CD8-positive, alpha-beta memory T cell (primary cell): Measurements from ENCODE around the gene CLOCK. TPM values are rescaled to one million over a fixed set of nuclear protein-coding genes. Genes with fewer than 3 reads are reported as not detected.

Experiments
- CTCF ChIA-PET: fragments of 350-600 bp; sonication (Branson Sonifier 250); formaldehyde crosslinking; loops from one replicate; lab custom pipeline; 2021; ENCODE audit warnings: antibody characterized with exemption; lab: Charles Lee
- POLR2A ChIA-PET: fragments of 350-600 bp; sonication (Branson Sonifier 250); formaldehyde crosslinking; loops from one replicate; lab custom pipeline; 2021; ENCODE audit warnings: antibody characterized with exemption; lab: Charles Lee
- DNase-seq, 5 donors: peaks; one replicate each; pipeline versions ENCODE4 v3.0.0 to v3.0.0-alpha.2; 2020 to 2022; ENCODE audit warnings: mixed read lengths in 1 of 5
- H3K27ac ChIP-seq: one replicate; pipeline ENCODE4 v1.7.0; 2013; ENCODE audit warnings: low read depth, mild to moderate bottlenecking, low read length, moderate library complexity
- H3K27me3 ChIP-seq: 2 replicates; pipeline ENCODE4 v1.7.0; 2013; ENCODE audit warnings: low read length, mild to moderate bottlenecking; ENCODE audit not compliant: insufficient read depth, poor library complexity, severe bottlenecking
- H3K36me3 ChIP-seq: 2 replicates; pipeline ENCODE4 v1.7.0; 2013; ENCODE audit warnings: mild to moderate bottlenecking, low read length, moderate library complexity; ENCODE audit not compliant: insufficient read depth
- H3K4me1 ChIP-seq: 2 replicates; pipeline ENCODE4 v1.7.0; 2013; ENCODE audit warnings: mild to moderate bottlenecking, low read length, moderate library complexity; ENCODE audit not compliant: insufficient read depth
- H3K4me3 ChIP-seq: 2 replicates; pipeline ENCODE4 v1.7.0; 2013; ENCODE audit warnings: mild to moderate bottlenecking, low read length
- H3K9me3 ChIP-seq: 2 replicates; pipeline ENCODE4 v1.7.0; 2013; ENCODE audit warnings: mild to moderate bottlenecking, low read length
- H3K27ac Mint-ChIP-seq, 8 donors: one replicate each; pipeline ENCODE4 v1.8.0; 2020 to 2021; ENCODE audit warnings: mixed read lengths in 8 of 8, mild to moderate bottlenecking in 6 of 8, inconsistent platforms in 3 of 8, moderate library complexity in 3 of 8
- H3K27me3 Mint-ChIP-seq, 2 donors: one replicate each; pipeline ENCODE4 v1.8.0; 2020 to 2021; ENCODE audit warnings: mixed read lengths in 2 of 2, mild to moderate bottlenecking in 1 of 2, moderate library complexity in 1 of 2
- H3K36me3 Mint-ChIP-seq, 3 donors: one replicate each; pipeline ENCODE4 v1.8.0; 2020 to 2021; ENCODE audit warnings: mixed read lengths in 3 of 3, inconsistent platforms in 1 of 3, mild to moderate bottlenecking in 1 of 3
- H3K4me1 Mint-ChIP-seq, 3 donors: one replicate each; pipeline ENCODE4 v1.8.0; 2020 to 2021; ENCODE audit warnings: mixed read lengths in 3 of 3, inconsistent platforms in 1 of 3, mild to moderate bottlenecking in 1 of 3
- H3K4me3 Mint-ChIP-seq, 7 donors: one replicate each; pipeline ENCODE4 v1.8.0; 2020 to 2021; ENCODE audit warnings: mixed read lengths in 7 of 7, mild to moderate bottlenecking in 6 of 7, moderate library complexity in 4 of 7, inconsistent platforms in 2 of 7
- H3K9me3 Mint-ChIP-seq, 5 donors: one replicate each; pipeline ENCODE4 v1.8.0; 2020 to 2022; ENCODE audit warnings: mixed read lengths in 5 of 5, mild to moderate bottlenecking in 3 of 5, moderate library complexity in 2 of 5, inconsistent platforms in 1 of 5
- polyA plus RNA-seq: library from polyadenylated mRNA; unstranded; fragments of 300-500 nt; fragmentation: Illumina TruSeq; gene quantifications from one replicate; pipeline ENCODE4 v1.2.3, GENCODE V29; 2021
- total RNA-seq, 2 experiments: library from RNA; stranded (reverse); gene quantifications; one replicate each; pipeline ENCODE4 v1.2.3, GENCODE V29; 2021

The CLOCK gene
- total and polyA plus RNA-seq, 3 experiments from 2014 or later = 4.5 to 16.4 (median 13.3) TPM

DNA sequence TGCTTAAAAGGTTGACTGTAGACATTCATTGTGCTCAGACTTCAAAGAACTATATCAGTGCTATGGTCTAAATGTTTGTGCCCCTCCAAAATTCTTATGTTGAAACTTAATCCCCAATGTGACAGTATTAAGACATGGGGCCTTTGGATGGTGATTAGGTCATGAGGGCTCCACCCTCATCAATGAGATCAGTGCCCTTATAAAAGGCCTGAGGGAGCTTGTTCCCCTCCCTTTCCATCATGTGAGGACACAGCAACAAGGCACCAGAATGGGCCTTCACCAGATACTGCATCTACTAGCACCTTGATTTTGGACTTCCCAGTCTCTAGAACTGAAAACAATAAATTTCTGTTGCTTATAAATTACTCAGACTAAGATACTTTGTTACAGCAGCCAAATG, 28.3 kb downstream of the CLOCK start:
- H3K9me3 Mint-ChIP-seq = no peaks in the 10 kb centered on the region
- Histone ChIP-seq H3K27me3 (no peaks in the 10 kb centered on the region), H3K36me3 (no peaks in the 10 kb centered on the region), H3K9me3 (no peaks in the 10 kb centered on the region), H3K4me1 (no peaks in the 10 kb centered on the region), H3K4me3 (no peak overlapping the region), H3K27ac (no peak overlapping the region)
- no peak overlapping the region for H3K4me3 Mint-ChIP-seq
- no peak overlapping the region for H3K27ac Mint-ChIP-seq
- no peak for DNase-seq
- H3K36me3 Mint-ChIP-seq = peaks cover 3 to 11% (median 4%) of the 10 kb centered on the region in 3 donors
- ChIA-PET CTCF (no interaction called here), POLR2A (no interaction called here)
- peaks cover 11 to 22% (median 20%) of the 10 kb centered on the region in 3 donors for H3K4me1 Mint-ChIP-seq
- H3K27me3 Mint-ChIP-seq = peaks cover 0 to 1% of the 10 kb centered on the region in 2 donors

DNA sequence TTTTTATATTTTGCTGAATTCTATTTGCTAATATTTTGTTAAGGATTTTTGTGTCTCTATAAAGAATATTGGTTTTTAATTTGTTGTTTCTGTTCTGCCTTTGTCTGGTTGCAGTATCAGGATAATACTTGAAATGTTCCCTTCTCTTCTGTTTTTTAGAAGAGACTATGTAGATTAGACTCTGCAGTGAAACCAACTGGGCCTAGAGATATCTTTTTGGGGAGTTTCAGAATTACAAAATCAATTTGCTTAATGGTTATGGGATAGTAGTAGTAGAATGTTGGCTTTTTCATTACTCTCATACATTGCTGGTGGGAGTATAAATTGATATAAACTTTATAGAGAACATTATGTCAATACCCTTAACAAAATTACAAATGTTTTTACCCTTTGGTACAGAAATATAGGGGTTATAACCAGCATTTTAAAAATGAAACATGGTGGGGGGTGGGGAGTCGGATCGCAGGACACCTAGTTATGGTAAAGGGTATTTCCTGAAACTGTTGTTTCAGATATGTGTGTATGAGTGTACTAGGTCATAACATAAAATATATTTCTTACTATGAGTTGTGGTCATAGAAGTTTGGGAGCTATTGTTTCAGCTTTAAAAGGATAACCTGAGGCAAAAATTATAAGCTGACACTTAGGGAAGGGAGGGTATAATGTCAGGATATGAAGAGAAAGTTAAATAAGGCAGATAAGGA, 29.0 kb downstream of the CLOCK start:
- Mint-ChIP-seq H3K4me1 (peaks cover 10 to 20% (median 19%) of the 10 kb centered on the region in 3 donors), H3K27ac (no peak overlapping the region), H3K9me3 (no peaks in the 10 kb centered on the region), H3K4me3 (no peak overlapping the region), H3K36me3 (peaks cover 3 to 10% (median 5%) of the 10 kb centered on the region in 3 donors), H3K27me3 (peaks cover 0 to 1% of the 10 kb centered on the region in 2 donors)
- Histone ChIP-seq H3K4me3 (no peak overlapping the region), H3K36me3 (no peaks in the 10 kb centered on the region), H3K4me1 (no peaks in the 10 kb centered on the region), H3K9me3 (no peaks in the 10 kb centered on the region), H3K27ac (no peak overlapping the region), H3K27me3 (no peaks in the 10 kb centered on the region)
- ChIA-PET POLR2A (no interaction called here), CTCF (no interaction called here)
- DNase-seq = no peak

DNA sequence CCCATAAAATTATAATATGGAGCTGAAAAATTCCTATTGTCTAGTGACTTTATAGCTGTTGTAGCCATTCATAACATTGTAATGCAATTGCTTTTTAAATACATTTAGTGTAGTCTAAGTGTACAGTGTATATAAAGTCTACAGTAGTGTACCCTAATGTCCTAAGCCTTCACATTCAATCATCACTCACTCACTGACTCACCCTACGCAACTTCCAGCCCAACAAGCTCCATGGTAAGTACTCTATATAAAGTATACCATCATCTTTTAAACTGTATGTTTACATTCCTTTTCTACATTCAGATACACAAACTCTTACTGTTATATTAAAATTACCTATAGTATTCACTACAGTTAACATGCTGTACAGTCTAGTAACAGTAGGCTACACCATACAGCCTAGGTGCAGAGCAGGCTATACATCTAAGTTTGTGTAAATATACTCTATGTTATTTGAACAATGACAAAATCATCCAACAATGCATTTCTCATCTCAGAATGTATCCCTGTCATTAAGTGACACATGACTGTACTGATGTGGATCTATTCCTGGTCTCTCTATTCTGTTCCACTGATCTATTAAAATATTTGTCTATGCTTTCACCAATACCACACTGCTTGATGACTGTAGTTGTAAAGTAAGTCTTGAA, 33.7 kb downstream of the CLOCK start:
- Histone ChIP-seq H3K4me1 (no peaks in the 10 kb centered on the region), H3K27ac (no peak overlapping the region), H3K4me3 (no peak overlapping the region), H3K36me3 (no peaks in the 10 kb centered on the region), H3K27me3 (no peaks in the 10 kb centered on the region), H3K9me3 (no peaks in the 10 kb centered on the region)
- ChIA-PET POLR2A (no interaction called here), CTCF (no interaction called here)
- H3K9me3 Mint-ChIP-seq = peaks cover 0 to 2% (median 0%) of the 10 kb centered on the region in 5 donors
- peaks cover 0 to 1% of the 10 kb centered on the region in 2 donors for H3K27me3 Mint-ChIP-seq
- H3K36me3 Mint-ChIP-seq = peaks cover 3 to 12% (median 6%) of the 10 kb centered on the region in 3 donors
- no peak for DNase-seq
- H3K4me3 Mint-ChIP-seq = no peak overlapping the region
- H3K4me1 Mint-ChIP-seq = peaks cover 20 to 40% (median 31%) of the 10 kb centered on the region in 3 donors
- H3K27ac Mint-ChIP-seq = no peak overlapping the region

DNA sequence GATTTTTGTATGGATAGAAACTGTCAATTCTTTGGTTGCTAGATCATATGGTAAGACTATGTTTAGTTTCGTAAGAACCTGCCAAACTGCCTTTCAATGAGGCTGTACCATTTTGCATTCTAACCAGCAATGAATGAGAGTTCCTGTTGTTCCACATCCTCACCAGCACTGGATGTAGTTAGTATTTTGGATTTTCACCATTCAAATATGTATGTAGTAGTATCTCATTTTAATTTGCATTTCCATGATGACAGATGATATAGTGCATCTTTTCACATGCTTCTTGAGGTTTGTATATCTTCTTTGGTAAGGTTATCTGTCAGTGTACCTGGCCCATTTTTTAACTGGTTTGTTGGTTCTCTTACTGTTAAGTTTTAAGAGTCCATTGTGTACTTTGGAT, 34.6 kb downstream of the CLOCK start:
- H3K9me3 Mint-ChIP-seq = peaks cover 0 to 2% (median 0%) of the 10 kb centered on the region in 5 donors

DNA sequence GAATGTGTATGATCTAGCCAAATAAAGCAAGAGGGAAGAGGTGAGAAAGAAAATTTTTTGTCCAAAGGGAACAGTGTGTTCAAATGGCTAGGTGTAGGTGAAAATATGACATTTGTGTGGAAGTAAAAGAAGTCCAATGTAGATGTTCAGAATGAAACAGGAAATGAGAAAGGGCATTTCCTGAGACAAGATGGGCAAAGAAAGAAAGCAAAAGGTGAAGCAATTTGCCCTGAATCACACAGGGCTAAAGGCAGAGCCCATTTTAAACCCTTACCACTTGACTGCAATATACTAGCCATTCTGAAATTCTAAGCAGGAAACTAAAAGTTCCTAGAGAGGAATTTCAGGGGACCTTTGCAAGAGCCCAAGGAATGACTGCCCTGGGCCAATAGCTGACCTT, 36.0 kb downstream of the CLOCK start:
- peaks cover 0 to 25% (median 9%) of the 10 kb centered on the region in 3 donors for H3K36me3 Mint-ChIP-seq
- Histone ChIP-seq H3K4me3 (no peak overlapping the region), H3K27me3 (no peaks in the 10 kb centered on the region), H3K9me3 (no peaks in the 10 kb centered on the region), H3K36me3 (no peaks in the 10 kb centered on the region), H3K27ac (no peak overlapping the region), H3K4me1 (no peaks in the 10 kb centered on the region)
- no peak overlapping the region for H3K4me3 Mint-ChIP-seq
- peaks cover 0 to 2% (median 0%) of the 10 kb centered on the region in 5 donors for H3K9me3 Mint-ChIP-seq
- ChIA-PET POLR2A (no interaction called here), CTCF (no interaction called here)
- peaks cover 15 to 33% (median 30%) of the 10 kb centered on the region in 3 donors for H3K4me1 Mint-ChIP-seq
- H3K27me3 Mint-ChIP-seq = no peaks in the 10 kb centered on the region
- DNase-seq = no peak
- peak overlapping the region in 2 of 8 donors; percentile 33 to 66 for H3K27ac Mint-ChIP-seq

More for the DNA sequence above, 34.6 kb downstream of the CLOCK start:
- H3K4me3 ChIP-seq = no peak overlapping the region
- H3K36me3 Mint-ChIP-seq = peaks cover 3 to 18% (median 7%) of the 10 kb centered on the region in 3 donors
- no peaks in the 10 kb centered on the region for H3K36me3 ChIP-seq
- DNase-seq = no peak
- no peak overlapping the region for H3K27ac ChIP-seq
- peaks cover 15 to 40% (median 30%) of the 10 kb centered on the region in 3 donors for H3K4me1 Mint-ChIP-seq
- H3K4me3 Mint-ChIP-seq = no peak overlapping the region
- POLR2A ChIA-PET = no interaction called here
- no peak overlapping the region for H3K27ac Mint-ChIP-seq
- H3K27me3 ChIP-seq = no peaks in the 10 kb centered on the region
- H3K27me3 Mint-ChIP-seq = peaks cover 0 to 1% of the 10 kb centered on the region in 2 donors
- H3K4me1 ChIP-seq = no peaks in the 10 kb centered on the region
- CTCF ChIA-PET = no interaction called here
- no peaks in the 10 kb centered on the region for H3K9me3 ChIP-seq

DNA sequence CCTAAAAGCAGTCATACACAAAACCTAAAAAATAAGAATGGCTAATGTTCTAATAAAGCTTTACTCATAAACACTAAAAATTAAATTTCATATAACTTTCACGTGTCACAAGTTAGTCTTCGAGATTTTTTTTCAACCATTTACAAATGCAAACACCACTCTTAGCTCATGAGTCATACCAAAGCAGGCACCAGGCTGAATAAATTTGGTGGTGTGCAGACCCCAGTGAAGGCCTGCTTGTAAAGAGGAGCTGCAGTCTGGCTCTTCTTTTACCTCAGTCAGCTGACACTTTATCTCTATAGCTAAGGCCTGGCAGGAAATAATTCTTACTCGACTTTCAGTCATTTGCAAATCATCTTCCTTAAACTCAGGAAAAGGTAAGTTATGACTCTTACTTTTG, 37.4 kb downstream of the CLOCK start:
- no peaks in the 10 kb centered on the region for H3K9me3 ChIP-seq

DNA sequence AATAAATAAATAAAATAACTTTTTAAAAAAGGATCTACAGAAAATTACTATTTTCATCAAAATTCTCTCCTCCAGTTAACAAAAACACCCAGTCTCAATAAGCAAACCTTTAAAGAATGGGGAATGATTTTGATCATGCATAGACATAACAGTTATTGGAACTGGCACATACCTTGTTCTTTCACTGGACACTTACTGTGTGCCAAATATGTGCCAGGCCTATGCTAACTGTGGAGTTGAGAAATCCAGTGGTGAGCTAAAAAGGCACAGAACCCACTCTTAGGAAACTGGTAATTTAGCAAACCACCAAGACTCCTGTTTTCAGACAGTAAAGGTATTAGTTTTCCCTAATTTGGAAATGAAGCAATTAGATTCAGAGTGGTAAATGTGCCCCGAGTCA, 39.1 kb downstream of the CLOCK start:
- Histone ChIP-seq H3K4me1 (no peaks in the 10 kb centered on the region), H3K4me3 (no peak overlapping the region), H3K27me3 (no peaks in the 10 kb centered on the region), H3K9me3 (no peaks in the 10 kb centered on the region), H3K36me3 (no peaks in the 10 kb centered on the region), H3K27ac (no peak overlapping the region)
- Mint-ChIP-seq H3K4me3 (no peak overlapping the region), H3K27me3 (no peaks in the 10 kb centered on the region), H3K9me3 (peaks cover 0 to 2% (median 0%) of the 10 kb centered on the region in 5 donors), H3K36me3 (peaks cover 8 to 31% (median 12%) of the 10 kb centered on the region in 3 donors), H3K27ac (no peak overlapping the region), H3K4me1 (peaks cover 17 to 34% (median 30%) of the 10 kb centered on the region in 3 donors)
- CTCF ChIA-PET = no interaction called here
- no peak for DNase-seq
- POLR2A ChIA-PET = no interaction called here

More for the DNA sequence above, 37.4 kb downstream of the CLOCK start:
- H3K4me3 ChIP-seq = no peak overlapping the region
- Mint-ChIP-seq H3K36me3 (peaks cover 0 to 25% (median 9%) of the 10 kb centered on the region in 3 donors), H3K27ac (peak overlapping the region in 1 of 8 donors; percentile 79), H3K27me3 (no peaks in the 10 kb centered on the region), H3K4me3 (no peak overlapping the region), H3K4me1 (peaks cover 15 to 30% (median 30%) of the 10 kb centered on the region in 3 donors), H3K9me3 (peaks cover 0 to 2% (median 0%) of the 10 kb centered on the region in 5 donors)
- H3K27me3 ChIP-seq = no peaks in the 10 kb centered on the region
- no peak for DNase-seq
- H3K27ac ChIP-seq = no peak overlapping the region
- H3K36me3 ChIP-seq = no peaks in the 10 kb centered on the region
- H3K4me1 ChIP-seq = no peaks in the 10 kb centered on the region
- POLR2A ChIA-PET = no interaction called here
- CTCF ChIA-PET = no interaction called here

DNA sequence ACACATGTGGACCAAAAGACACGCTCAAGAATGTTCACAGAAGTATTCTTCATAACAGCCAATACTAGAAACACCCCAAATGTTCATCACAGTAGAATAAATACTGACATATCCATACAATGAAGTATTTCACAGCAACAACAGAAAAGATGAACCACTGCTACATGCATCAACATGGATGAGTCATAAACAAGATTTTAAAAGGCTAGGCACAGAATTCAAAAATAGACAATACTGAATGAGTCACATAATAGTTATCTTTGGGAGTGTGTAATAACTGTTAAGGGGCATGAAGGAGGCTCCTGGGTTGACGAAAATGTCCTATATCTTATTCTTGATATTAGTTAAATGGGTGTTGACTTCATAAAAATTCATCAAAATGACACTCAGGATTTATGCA, 43.5 kb downstream of the CLOCK start:
- Histone ChIP-seq H3K36me3 (no peaks in the 10 kb centered on the region), H3K27me3 (no peaks in the 10 kb centered on the region), H3K4me1 (no peaks in the 10 kb centered on the region), H3K4me3 (no peak overlapping the region), H3K27ac (no peak overlapping the region), H3K9me3 (no peaks in the 10 kb centered on the region)
- Mint-ChIP-seq H3K9me3 (no peaks in the 10 kb centered on the region), H3K4me3 (no peak overlapping the region), H3K27ac (no peak overlapping the region), H3K4me1 (peaks cover 4 to 13% (median 5%) of the 10 kb centered on the region in 3 donors), H3K36me3 (peaks cover 14 to 34% (median 18%) of the 10 kb centered on the region in 3 donors), H3K27me3 (no peaks in the 10 kb centered on the region)
- ChIA-PET CTCF (no interaction called here), POLR2A (no interaction called here)
- DNase-seq = no peak
